KG1 (cell line): ENCODE results near the gene CNOT3.

Source experiments
- DNase-seq: peaks from one replicate; lab custom pipeline; 2025; lab: John Stamatoyannopoulos, UW

The CNOT3 gene

DNA sequence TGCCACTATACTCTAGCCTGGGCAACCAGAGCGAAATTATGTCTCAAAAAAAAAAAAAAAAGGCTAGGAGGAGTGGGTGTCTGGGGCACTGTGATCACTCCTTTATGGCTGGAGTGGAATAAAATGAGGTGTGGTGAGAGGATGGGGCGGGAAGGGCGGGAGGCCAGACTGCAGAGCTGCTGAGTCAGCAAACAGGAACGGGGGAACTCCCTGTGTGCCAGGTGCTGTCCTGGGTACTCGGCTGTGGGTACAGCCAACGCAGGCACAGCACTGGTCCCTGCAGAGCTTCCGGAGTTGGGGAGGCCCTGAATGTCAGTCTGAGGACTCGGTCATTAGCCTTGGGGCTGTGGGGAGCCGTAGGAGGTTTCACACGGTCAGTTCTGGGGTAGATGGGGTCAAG, 16.3 kb upstream of the CNOT3 start:
- DNase-seq = no peak

DNA sequence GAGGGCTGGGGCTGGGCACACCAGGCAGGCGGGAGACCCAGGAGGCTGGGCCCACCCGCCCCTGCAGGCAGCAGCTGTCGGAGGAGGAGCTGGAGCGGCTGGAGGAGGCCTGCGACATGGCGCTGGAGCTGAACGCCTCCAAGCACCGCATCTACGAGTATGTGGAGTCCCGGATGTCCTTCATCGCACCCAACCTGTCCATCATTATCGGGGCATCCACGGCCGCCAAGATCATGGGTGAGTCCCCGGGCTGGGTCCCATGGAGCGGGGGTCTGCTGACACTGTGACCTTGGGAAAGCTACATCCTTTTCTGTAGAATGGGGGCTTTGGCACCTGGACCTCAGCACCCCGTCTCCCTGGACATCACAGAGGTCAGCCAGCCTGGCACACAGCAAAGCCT, 13.9 kb upstream of the CNOT3 start:
- no peak for DNase-seq

DNA sequence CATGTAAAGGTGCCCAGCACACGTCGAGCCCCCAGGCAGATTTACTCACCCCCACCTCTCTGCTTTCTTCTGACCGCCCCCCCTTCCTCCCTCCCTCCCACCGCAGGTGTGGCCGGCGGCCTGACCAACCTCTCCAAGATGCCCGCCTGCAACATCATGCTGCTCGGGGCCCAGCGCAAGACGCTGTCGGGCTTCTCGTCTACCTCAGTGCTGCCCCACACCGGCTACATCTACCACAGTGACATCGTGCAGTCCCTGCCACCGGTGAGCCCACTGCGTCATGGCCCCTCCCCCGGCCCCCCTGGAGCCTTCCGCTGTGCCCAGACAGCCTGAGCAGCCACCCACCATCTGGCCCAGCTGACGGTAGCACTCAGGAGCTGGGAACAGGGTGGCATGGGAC, 13.2 kb upstream of the CNOT3 start:
- DNase-seq = no peak

DNA sequence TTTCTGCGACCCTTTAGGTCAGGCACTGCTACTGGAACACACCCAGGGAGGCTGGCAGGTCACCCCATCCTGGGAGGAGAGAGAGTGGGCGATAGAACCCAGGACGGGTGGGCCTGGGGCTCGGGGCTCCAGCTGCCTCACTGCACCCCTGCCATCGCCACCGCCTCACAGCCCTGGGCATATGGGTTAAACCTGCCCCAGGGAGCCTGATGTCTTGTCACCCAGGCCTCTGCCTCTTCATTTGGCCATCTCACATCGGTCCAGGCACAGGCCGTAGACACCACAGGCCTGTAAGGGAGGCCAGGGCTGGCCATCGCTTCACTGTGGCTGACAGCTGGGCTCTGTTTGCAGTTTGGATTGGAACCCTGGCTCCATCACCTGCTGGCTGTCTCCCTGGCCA, 11.8 kb upstream of the CNOT3 start:
- DNase-seq = no peak

DNA sequence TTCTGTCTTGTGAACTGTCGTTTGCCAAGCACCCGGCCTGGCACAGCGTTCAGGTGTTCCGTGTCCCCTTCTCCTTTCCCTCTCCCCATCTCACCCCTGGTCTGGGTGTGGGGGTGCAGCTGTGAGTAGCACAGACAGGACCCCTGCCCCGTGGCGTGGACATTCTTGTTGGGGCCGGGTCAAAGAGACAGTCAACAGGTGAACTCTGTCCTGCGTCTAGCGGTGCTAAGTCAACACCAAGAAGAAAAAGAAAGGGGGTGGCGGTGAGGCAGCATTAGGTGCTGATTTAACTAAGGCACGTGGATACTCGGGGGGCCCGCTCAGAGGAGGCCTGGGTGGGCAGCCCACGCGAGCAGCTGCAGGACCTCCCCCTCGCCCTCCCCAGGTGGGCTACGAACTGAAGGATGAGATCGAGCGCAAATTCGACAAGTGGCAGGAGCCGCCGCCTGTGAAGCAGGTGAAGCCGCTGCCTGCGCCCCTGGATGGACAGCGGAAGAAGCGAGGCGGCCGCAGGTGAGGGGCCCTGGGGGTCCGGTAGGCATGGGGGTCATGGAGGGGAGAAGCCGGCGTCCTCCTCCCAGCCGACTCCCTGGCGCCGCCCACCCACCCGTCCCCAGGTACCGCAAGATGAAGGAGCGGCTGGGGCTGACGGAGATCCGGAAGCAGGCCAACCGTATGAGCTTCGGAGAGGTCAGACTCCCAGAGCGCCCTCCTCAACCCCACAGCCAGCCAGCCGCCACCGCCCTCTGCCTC, 9.7 kb upstream of the CNOT3 start:
- no peak for DNase-seq

DNA sequence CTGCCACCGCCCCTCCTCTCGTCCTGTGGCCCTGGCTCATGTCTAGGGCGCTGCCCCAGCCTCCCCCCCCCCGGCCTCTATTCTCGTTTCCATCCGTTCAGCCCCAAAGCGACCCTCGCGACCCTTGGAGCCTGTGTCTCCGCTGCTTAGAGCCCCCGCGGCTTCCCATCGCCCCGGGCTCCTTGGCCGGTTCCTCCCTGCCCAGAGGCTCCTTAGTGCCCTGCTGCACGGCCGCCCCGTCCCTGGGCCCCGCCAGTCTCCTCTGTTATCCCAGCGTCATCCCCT, 9.2 kb upstream of the CNOT3 start:
- no peak for DNase-seq

DNA sequence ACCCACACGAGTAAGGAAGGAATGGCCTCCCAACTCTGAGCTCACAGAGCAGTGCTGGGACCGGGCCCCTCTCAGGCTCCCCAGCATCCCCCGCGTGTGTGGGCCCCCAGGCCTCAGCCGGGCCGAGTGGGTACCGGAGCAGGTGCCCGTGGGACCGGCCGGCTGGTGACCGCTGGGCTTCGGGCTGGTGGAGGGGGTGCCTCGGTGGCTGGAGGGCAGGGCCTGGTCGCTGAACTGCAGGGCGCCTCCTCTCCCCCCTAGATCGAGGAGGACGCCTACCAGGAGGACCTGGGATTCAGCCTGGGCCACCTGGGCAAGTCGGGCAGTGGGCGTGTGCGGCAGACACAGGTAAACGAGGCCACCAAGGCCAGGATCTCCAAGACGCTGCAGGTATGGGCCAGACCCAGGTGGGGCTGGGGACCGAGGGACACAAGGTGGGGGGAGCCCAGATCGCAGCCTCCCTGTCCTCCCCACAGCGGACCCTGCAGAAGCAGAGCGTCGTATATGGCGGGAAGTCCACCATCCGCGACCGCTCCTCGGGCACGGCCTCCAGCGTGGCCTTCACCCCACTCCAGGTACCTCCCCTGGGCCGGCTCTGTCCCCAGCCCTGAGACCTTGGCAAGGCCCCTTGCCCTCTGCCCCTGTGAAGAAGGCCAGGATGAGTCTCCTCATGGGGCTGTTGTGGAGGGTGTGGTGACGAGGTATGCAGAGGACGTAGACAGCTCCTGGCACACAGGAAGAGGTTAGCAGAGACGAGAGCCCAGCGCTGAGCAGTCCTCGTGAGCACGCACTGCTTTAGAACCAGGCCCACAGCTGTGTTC, 8.6 kb upstream of the CNOT3 start:
- DNase-seq = no peak

DNA sequence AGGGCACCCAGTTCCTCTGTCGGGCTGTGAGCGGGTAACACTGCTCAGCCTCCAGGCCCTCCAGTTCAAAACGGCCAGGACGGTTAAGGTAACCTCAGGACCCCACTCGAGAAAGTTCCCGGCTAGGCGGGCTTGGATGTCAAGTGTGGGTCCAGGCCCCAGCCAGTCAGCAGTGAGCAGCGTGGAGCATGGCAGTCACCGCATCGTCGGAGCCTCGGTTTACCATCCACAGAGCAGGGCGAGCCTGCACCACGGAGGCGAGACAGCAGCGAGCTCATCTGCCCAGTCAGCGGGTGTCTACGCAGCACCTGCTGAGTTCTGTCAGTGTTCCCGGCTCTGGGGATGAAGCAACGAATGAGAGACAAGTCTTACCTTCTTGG, 8.0 kb upstream of the CNOT3 start:
- DNase-seq = no peak

DNA sequence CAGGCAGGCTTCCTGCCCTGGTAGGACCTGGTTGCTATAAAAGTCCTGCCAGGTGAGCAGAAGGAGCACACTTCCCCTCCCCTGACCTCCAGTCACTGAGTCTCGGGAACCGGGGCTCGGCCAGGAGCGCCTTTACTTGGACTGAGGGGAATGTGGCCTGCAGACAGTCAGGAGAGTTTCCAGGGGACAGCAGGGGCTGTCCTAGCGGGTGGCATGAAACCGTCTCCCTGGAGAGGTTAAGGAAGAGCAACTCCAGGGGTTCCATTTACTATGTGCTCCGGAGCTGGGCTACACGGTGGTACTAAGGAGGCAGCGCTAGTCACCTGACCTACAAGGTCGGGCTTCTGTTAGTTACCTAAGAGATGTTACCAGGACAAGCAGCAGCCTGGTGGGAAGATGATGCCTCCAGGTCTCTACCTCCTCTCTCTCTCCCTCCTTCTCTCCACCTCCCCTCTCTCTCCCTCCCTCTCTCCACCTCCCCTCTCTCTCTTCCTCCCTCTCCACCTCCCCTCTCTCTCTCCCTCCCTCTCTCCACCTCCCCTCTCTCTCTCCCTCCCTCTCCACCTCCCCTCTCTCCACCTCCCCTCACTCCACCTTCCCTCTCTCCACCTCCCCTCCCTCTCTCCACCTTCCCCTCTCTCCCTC, 4.1 kb upstream of the CNOT3 start:
- DNase-seq = no peak

DNA sequence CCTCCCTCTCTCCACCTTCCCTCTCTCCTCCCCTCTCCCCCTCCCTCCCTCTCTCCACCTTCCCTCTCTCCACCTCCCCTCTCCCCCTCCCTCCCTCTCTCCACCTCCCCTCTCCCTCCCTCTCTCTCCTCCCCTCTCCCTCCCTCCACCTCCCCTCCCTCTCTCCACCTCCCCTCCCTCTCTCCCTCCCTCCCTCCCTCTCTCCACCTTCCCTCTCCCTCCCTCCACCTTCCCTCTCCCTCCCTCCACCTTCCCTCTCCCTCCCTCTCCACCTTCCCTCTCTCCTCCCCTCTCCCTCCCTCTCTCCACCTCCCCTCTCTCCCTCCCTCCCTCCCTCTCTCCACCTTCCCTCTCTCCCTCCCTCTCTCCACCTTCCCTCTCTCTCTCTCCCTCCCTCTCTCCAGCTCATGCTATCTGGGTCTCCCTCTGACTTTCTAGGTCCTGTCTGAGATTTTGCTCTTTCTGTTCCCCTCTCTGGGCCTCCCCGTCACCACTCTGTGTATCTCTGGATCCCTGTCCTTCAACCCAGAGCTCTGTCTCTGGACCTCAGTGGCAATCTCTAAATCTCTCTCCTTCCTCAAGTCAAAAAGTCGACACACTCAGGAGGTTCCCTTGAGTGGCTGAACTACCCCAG, 3.5 kb upstream of the CNOT3 start:
- DNase-seq = no peak

DNA sequence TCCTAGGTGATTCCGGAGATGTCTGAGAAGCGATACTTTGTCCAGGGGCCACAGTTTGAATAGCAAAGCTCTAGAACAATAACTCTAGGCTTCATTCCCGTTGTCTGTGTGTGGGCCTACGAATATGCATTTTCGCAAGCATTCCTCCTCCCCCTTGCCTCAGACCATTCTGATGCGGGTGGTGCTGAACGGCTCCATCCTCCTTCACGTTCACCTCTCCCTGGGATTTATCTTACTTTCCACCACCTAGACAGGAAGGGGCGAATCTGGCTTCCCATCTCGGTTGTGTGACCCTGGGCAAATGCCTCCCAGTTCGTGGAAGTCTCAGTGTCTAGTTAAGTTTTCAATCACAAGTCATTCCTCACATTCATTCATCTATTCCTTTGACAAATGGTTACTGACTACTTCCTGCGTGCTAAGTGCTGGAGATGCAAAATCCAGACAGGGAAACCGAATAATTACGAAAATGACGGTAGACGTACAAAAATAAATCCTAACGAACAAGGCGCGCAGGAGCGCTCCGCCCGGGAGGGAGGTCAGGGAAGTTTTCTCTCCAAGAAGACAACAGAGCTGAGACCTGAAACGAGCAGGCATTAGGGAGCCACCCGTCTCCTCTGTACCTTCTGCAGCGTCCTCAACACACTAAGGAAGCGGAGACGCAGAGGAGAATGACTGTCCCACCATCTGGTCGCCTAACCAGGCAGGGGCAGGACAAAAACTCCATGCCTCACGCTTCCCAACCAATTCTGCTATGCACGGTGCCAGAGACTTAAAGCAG, 1.3 kb upstream of the CNOT3 start:
- DNase-seq = peak; percentile 68

DNA sequence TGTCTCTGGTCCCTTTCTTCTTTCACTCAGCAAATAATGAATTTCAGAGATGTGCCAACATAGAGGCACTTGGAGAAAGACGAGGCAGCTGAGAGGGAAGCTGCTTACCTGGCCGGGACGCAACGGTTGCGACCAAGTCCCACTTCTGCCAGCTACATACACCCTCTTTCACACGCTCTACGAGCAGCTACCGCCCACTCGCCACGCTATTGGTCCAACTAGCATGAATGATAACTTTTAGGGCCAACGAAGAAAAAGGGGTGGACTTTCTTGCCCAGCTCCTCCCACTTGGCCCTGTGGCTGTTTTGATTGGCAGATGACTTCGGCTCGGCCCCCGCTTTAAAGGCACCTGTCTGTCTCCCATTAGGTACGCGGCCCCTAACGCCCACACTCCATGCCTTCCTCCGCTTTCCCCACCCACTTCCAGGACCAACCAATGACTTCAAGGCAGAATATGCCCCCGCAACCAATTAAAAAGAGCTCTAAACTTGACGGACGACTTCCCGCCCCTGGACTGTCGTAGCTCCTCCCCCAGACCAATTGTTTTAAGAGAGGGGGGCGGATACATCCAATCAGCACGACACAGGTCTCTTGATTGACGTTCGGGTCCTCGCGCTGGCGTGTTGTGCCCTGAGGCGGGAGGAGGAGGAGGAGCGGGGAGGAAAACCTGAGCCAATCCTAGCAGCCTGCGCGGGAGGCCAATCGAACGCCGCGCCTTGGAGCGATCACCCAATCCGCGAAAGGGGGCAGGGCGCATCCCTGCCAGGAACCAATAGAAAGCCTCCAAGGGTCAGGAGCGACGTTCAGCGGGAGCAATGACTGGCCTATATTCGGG, 481 bp upstream of the CNOT3 start:
- peak; percentile 100 for DNase-seq

DNA sequence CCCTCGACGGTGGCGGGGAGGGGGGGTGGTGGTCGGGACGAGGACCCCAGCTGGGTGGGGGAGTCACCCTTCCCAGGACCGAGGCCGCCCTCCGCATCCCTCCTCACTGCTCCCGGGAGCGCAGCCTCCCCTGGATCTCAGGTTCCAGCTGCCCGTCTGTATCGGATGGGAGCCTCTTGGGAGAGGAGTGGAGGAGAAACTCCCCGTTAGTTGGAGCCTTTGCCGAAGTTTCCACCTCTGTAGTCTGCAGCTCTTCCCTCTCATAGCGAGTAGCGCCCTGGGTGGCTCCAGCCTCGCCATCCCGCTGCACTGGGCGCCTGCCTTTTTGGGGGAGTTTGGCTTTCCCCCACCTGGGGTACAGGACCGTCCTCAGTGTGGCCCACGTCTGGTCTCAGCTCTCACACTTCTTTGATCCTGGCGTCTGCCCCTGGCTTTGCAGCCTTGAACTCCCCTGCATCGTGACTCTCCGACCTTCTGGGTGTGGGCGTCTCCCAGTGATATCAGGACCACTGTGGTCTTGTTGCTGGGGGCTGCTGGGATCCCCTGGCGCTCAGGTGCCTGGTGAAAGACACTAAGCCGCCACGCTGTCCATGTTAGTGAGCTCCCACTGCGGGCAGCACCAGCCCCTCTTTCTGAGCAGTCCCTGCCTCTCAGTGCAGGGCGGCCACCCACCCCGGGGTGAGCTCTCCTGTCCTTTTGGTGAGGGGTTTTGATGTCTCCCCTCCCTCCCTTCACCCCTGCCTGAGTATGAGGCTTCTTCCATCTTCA, 1.1 kb downstream of the CNOT3 start:
- no peak for DNase-seq

DNA sequence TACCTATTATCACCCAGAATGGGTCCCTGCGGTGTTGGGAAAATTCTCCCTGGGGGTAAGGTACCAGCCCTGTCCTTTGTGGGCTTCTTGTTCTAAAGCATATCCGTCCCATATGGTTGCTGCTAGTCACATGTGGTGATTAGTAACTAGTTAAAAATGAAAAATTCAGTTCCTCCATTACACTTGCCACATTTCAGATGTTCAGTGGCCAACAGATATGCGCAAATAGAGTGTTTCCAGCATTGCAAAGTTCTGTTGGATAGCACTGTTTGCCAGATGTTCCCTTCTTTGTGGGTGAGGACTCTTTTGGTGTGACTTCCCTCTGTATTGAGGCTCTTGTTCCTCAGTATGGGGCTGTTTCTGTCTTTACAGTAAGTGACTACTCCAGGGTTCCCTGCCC, 3.8 kb downstream of the CNOT3 start:
- no peak for DNase-seq

DNA sequence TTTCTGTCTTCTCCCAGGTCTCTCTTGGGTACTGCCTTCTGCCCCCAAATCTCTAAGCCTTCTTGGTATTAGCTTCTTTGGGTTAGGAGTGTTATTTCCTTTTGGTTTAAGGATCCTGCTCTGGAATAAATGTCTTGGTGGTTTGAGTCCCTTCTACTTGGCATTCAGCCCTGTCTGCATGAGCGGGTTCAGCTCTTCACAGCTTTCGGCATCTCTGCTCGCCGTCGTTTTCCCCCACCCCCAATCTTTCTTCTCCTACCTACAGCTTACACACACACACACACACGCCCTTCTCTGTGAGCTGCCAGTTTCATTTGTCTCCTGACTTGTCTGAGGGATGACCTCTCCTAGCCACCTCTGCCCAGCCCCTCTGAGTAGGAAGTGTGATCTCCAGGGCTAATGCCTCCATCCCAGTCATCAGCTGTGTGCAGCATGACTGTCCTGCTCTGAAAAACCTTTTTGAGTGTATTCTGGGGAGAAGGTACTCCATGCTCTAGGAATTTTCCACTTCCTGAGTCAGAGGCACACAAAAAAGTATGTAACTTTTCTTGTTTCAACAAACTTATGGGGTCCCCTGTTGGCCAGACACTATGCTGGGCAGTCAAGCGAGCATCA, 4.7 kb downstream of the CNOT3 start:
- DNase-seq = no peak

DNA sequence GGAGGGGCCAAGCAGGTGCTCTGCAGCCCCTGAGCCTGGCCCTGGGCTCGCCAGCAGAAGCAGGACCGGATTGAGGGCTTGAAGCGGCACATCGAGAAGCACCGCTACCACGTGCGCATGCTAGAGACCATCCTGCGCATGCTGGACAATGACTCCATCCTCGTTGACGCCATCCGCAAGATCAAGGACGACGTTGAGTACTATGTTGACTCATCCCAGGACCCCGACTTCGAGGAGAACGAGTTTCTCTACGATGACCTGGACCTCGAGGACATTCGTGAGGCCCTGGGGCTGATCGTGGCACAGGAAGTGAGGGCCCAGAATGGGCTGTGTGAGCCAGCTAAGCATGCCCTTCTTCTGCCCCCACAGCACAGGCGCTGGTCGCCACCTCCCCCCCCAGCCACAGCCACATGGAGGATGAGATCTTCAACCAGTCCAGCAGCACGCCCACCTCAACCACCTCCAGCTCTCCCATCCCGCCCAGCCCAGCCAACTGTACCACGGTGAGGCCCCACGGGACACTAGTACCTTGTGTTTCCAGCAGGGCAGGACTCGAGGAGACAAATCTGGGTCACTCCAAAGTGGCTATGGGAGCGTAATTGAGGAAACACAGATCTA, 8.1 kb downstream of the CNOT3 start:
- no peak for DNase-seq

DNA sequence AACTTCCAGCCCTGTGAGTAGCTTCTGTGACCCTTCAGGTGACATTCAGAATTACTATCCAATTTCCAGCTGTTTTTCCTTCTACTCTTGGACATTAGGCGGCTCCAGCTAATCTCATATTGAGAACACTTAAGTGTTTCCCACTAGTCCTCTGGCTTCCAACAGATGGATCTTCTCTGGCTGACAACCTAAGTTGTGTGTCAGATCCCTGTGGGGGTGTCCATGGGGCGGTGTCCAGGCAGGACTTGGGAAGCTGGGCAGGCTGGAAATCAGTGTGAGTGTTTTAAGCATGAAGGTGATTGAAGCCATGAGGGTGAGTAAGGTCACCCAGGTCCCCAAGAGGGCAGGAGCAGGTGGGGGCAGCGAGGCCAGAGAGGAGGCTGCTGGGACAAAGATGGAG, 10.1 kb downstream of the CNOT3 start:
- DNase-seq = no peak

DNA sequence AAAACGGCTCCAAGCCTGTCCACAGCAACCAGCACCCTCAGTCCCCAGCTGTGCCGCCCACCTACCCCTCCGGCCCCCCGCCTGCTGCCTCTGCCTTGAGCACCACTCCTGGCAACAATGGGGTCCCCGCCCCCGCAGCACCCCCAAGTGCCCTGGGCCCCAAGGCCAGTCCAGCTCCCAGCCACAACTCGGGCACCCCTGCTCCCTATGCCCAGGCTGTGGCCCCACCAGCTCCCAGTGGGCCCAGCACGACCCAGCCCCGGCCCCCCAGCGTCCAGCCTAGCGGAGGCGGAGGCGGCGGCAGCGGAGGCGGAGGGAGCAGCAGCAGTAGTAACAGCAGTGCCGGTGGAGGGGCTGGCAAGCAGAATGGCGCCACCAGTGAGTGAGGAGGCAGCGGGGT, 10.6 kb downstream of the CNOT3 start:
- no peak for DNase-seq

DNA sequence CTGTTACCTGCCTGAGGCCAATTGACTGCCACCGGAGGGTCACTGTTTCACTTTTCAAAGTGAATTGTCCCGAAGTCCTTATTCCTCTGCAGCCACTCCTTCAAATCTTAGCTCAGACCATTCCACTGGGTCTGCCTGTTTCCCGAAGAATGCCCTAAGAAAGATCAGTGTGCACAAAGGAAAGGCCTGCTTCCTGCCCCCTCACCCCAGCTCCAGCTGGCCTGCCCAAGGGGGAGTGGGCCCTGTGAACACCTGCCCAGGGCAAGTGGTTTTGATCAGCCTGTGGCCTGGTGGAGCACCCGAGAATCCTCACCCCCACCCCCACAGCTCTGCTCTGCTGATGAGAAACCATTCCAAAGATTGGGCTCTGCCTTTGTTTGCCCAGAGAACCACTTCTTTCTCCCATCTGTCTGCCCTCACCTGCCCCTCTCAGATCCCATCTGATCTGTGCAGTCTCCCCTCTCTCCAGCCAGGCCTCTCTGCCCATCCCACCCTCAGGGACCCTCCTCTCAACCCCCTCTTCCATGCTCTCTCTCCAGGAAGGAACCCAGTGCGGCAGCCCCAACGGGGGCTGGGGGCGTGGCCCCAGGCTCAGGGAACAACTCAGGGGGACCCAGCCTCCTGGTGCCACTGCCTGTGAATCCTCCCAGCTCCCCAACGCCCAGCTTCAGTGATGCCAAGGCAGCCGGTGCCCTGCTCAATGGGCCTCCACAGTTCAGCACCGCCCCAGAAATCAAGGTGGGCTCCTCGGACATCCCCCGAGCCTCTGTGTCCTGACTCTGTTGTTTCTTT, 11.7 kb downstream of the CNOT3 start:
- no peak for DNase-seq
